HCT116 (cell line): ENCODE data around the gene TNFRSF1A. TPM values are rescaled to one million over a fixed set of nuclear protein-coding genes. Genes with fewer than 3 reads are reported as not detected.
A peak's percentile ranks its signal among the peaks of the same experiment; 100 is the strongest.

Experiments used
- ATAC-seq: fragments of 200-7000 bp; cut with Tn5 transposase; 2 replicates; pipeline ENCODE4 v1.9.1; 2020; ENCODE audit warnings: mild to moderate bottlenecking, moderate library complexity
- BruUV-seq: library from RNA; stranded (reverse); fragments of 400-500 nt; replicated peaks from 2 replicates; lab custom pipeline; 2021; lab: Mats Ljungman, UMichigan
- CTCF ChIA-PET: fragments of 300-600 bp; sonication (Branson Sonifier 250); formaldehyde crosslinking; loops from one replicate; lab custom pipeline; 2021; ENCODE audit warnings: antibody characterized with exemption; lab: Charles Lee
- POLR2A ChIA-PET: fragments of 300-600, 350-600 bp; sonication (Branson Sonifier 250); formaldehyde crosslinking; loops from one replicate; lab custom pipeline; 2021; ENCODE audit warnings: antibody characterized with exemption; lab: Charles Lee
- RAD21 ChIA-PET, 2 experiments: fragments of 300-600 bp; sonication (Branson Sonifier 250); formaldehyde crosslinking; loops; one replicate each; lab custom pipeline; 2023; ENCODE audit warnings: low total read pairs in 2 of 2; ENCODE audit not compliant: uncharacterized antibody in 2 of 2, unreplicated experiment in 2 of 2, low non-redundant PET in 1 of 2; lab: Charles Lee
- DNase-seq: peaks from one replicate; pipeline ENCODE4 v3.0.0-alpha.2; 2010; ENCODE audit warnings: low read depth, low spot score
- H2AFZ ChIP-seq: fragments of 200-600 bp; shearing (Covaris generic), sonication (generic); 2 replicates; pipeline ENCODE4 v1.6.1; 2017; ENCODE audit warnings: low read depth, mixed run types, mixed read lengths, antibody characterized with exemption, low read length; ENCODE audit not compliant: poor library complexity, severe bottlenecking
- H3K27ac ChIP-seq: 2 replicates; pipeline ENCODE4 v1.5.1; 2012; ENCODE audit warnings: low read depth, low read length
- H3K27me3 ChIP-seq: fragments of 200-600 bp; sonication (generic); 2 replicates; pipeline ENCODE4 v1.6.1; 2016; ENCODE audit warnings: mixed run types, low read length, mixed read lengths; ENCODE audit not compliant: insufficient read depth
- H3K36me3 ChIP-seq, 2 experiments: fragments of 200-500 bp in 1 of 2; fragments of 200-600 bp in 1 of 2; sonication (Bioruptor generic) in 1 of 2; sonication (generic) in 1 of 2; 2 replicates each; pipeline versions ENCODE4 v1.5.1 to v1.6.1; 2014 to 2016; ENCODE audit warnings: low read length in 2 of 2, inconsistent platforms in 1 of 2, mixed read lengths in 1 of 2, mixed run types in 1 of 2; ENCODE audit not compliant: insufficient read depth in 2 of 2, control insufficient read depth in 1 of 2
- H3K4me1 ChIP-seq, 2 experiments: fragments of 200-600 bp in 1 of 2; sonication (generic) in 1 of 2; 2 replicates each; pipeline versions ENCODE4 v1.5.1 to v1.6.1; 2012 to 2017; ENCODE audit warnings: low read length in 2 of 2, inconsistent platforms in 1 of 2, mild to moderate bottlenecking in 1 of 2, mixed read lengths in 1 of 2, mixed run types in 1 of 2, moderate library complexity in 1 of 2; ENCODE audit not compliant: insufficient read depth in 2 of 2, control insufficient read depth in 1 of 2
- H3K4me2 ChIP-seq: fragments of 200-600 bp; sonication (generic); 2 replicates; pipeline ENCODE4 v1.6.1; 2017; ENCODE audit warnings: mixed run types, low read length, mixed read lengths
- H3K4me3 ChIP-seq, 2 experiments: fragments of 200-600 bp in 1 of 2; sonication (generic) in 1 of 2; replicated peaks in 1 of 2; 2 replicates each; pipeline ENCODE4 v1.5.1; 2011 to 2016; ENCODE audit warnings: low read length in 2 of 2, control low read depth in 1 of 2, low read depth in 1 of 2, mild to moderate bottlenecking in 1 of 2, mixed read lengths in 1 of 2, mixed run types in 1 of 2
- H3K79me2 ChIP-seq: fragments of 200-600 bp; sonication (generic); 2 replicates; pipeline ENCODE4 v1.6.1; 2017; ENCODE audit warnings: mild to moderate bottlenecking, mixed run types, low read length, moderate library complexity, mixed read lengths; ENCODE audit not compliant: insufficient read depth
- H3K9ac ChIP-seq: fragments of 200-600 bp; sonication (generic); 2 replicates; pipeline ENCODE4 v1.6.1; 2016; ENCODE audit warnings: low read length, mixed read lengths
- H3K9me2 ChIP-seq: fragments of 200-600 bp; sonication (generic), shearing (Covaris generic); 2 replicates; pipeline ENCODE4 v1.6.1; 2017; ENCODE audit warnings: mixed run types, mild to moderate bottlenecking, moderate library complexity; ENCODE audit not compliant: insufficient read depth
- H3K9me3 ChIP-seq, 2 experiments: fragments of 200-500 bp in 1 of 2; fragments of 200-600 bp in 1 of 2; sonication (Bioruptor generic) in 1 of 2; sonication (generic) in 1 of 2; 2 replicates each; pipeline ENCODE4 v1.6.1; 2014 to 2017; ENCODE audit warnings: low read length in 2 of 2, mixed read lengths in 2 of 2, inconsistent platforms in 1 of 2, low read depth in 1 of 2, mild to moderate bottlenecking in 1 of 2, mixed run types in 1 of 2, moderate library complexity in 1 of 2; ENCODE audit not compliant: control insufficient read depth in 1 of 2, insufficient read depth in 1 of 2
- H4K20me1 ChIP-seq: fragments of 200-600 bp; sonication (generic), shearing (Covaris generic); 2 replicates; pipeline ENCODE4 v1.6.1; 2017; ENCODE audit warnings: mixed run types, mild to moderate bottlenecking, moderate library complexity; ENCODE audit not compliant: insufficient read depth
- ZFX ChIP-seq: fragments of 450-650 bp; IDR thresholded peaks from 2 replicates; pipeline ENCODE4 v1.6.1; 2017
- intact Hi-C: fragments of 100-400 bp; cut with micrococcal nuclease; formaldehyde crosslinking; loops from 2 replicates; pipeline ENCODE4 v1.10.0; 2022
- total RNA-seq: library from RNA; stranded (reverse); gene quantifications from one replicate; pipeline ENCODE4 v1.2.1, GENCODE V29; 2021; ENCODE audit not compliant: unreplicated experiment
- TF ChIP-seq, protein P1 (sequence below): IDR thresholded peaks from 2 replicates; pipeline ENCODE4 v1.6.1; 2012; ENCODE audit warnings: low read depth

The TNFRSF1A gene
- total RNA-seq, 1 experiment from 2014 or later: 129 TPM

DNA sequence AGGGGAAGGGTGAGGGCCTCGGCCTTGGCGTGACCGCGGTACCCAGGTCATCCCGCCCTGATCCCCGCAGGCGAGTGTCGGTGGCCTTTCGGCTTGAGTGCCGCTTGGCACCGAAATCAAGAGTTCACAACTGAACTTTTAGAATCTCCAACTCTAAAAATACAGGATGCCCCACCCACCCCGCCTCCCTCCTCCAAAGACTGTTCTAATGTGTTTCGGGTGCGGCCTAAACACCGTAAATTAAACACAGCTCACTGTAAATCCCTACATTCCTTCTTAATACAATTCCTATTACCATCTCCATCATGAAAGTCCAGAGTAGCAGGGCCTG lies 22.1 kb upstream of the TNFRSF1A start:
- intact Hi-C loops: no loop called here
- ChIA-PET RAD21 (interaction anchor here in 1 of 2 experiments (0.9 kb wide), 1 partner anchor 25 kb away, joined by 4 read pairs; no protein-coding TSS in a partner anchor), CTCF (interaction anchor here (1.8 kb wide), 1 partner anchor 14 kb away, joined by 3 read pairs; no protein-coding TSS in a partner anchor), POLR2A (interaction anchor here (1.0 to 2.4 kb wide), 2 partner anchors 28 to 37 kb away, joined by 3 to 9 read pairs; no protein-coding TSS in a partner anchor)
- Histone ChIP-seq H3K27ac (peak overlapping the region; percentile 99), H3K9ac (peak overlapping the region; percentile 85), H3K27me3 (no peaks in the 10 kb centered on the region), H3K4me1 (peaks cover 69 to 88% of the 10 kb centered on the region in 2 experiments), H3K4me2 (peak overlapping the region; percentile 98), H2AFZ (no peak overlapping the region), H3K9me2 (no peaks in the 10 kb centered on the region), H3K36me3 (peaks cover 2 to 27% of the 10 kb centered on the region in 2 experiments; a peak in 3 of 4 replicates), H3K79me2 (peaks cover 65% of the 10 kb centered on the region), H3K9me3 (no peaks in the 10 kb centered on the region), H3K4me3 (peak overlapping the region; percentile 60 to 72), H4K20me1 (no peaks in the 10 kb centered on the region)
- DNase-seq: no peak
- ATAC-seq: peak; percentile 26
- no TSS peak for BruUV-seq
- TF ChIP-seq, protein P1, sequence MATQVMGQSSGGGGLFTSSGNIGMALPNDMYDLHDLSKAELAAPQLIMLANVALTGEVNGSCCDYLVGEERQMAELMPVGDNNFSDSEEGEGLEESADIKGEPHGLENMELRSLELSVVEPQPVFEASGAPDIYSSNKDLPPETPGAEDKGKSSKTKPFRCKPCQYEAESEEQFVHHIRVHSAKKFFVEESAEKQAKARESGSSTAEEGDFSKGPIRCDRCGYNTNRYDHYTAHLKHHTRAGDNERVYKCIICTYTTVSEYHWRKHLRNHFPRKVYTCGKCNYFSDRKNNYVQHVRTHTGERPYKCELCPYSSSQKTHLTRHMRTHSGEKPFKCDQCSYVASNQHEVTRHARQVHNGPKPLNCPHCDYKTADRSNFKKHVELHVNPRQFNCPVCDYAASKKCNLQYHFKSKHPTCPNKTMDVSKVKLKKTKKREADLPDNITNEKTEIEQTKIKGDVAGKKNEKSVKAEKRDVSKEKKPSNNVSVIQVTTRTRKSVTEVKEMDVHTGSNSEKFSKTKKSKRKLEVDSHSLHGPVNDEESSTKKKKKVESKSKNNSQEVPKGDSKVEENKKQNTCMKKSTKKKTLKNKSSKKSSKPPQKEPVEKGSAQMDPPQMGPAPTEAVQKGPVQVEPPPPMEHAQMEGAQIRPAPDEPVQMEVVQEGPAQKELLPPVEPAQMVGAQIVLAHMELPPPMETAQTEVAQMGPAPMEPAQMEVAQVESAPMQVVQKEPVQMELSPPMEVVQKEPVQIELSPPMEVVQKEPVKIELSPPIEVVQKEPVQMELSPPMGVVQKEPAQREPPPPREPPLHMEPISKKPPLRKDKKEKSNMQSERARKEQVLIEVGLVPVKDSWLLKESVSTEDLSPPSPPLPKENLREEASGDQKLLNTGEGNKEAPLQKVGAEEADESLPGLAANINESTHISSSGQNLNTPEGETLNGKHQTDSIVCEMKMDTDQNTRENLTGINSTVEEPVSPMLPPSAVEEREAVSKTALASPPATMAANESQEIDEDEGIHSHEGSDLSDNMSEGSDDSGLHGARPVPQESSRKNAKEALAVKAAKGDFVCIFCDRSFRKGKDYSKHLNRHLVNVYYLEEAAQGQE: no peak
- peak; percentile 50 for TF ChIP-seq ZFX
